B cell (primary cell): ENCODE results near the gene TMEM168.

ENCODE experiments used
- EZH2 ChIP-seq: IDR thresholded peaks from 2 replicates; pipeline ENCODE4 v1.6.1; 2012; ENCODE audit warnings: borderline replicate concordance, low read depth, mild to moderate bottlenecking, moderate library complexity, low read length; ENCODE audit not compliant: insufficient read depth, poor library complexity, severe bottlenecking
- TF ChIP-seq, protein P1 (sequence below): fragments of 200-600 bp; IDR thresholded peaks from one replicate; pipeline ENCODE4 v1.8.0; 2022; ENCODE audit warnings: antibody characterized with exemption, mild to moderate bottlenecking

DNA sequence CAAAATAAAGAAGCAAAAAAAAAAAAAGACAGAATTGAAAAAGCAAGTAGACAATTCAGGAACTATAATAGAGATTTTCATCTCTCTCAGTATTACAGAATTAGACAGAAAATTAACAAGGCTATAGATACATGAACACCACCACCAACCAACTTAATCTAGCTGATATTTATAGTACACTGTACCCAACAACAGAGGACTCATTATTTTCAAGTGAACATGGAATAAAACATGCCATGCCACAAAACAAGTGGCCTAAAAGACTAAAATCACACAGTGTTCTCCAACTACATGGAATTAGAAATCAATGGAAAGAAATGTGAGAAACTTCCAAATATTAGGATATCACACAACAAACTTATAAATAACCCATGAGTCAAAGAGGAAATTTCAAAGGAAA, 9.1 kb downstream of the TMEM168 start:
- TF ChIP-seq, protein P1, sequence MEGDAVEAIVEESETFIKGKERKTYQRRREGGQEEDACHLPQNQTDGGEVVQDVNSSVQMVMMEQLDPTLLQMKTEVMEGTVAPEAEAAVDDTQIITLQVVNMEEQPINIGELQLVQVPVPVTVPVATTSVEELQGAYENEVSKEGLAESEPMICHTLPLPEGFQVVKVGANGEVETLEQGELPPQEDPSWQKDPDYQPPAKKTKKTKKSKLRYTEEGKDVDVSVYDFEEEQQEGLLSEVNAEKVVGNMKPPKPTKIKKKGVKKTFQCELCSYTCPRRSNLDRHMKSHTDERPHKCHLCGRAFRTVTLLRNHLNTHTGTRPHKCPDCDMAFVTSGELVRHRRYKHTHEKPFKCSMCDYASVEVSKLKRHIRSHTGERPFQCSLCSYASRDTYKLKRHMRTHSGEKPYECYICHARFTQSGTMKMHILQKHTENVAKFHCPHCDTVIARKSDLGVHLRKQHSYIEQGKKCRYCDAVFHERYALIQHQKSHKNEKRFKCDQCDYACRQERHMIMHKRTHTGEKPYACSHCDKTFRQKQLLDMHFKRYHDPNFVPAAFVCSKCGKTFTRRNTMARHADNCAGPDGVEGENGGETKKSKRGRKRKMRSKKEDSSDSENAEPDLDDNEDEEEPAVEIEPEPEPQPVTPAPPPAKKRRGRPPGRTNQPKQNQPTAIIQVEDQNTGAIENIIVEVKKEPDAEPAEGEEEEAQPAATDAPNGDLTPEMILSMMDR = no peak
- TF ChIP-seq EZH2 = no peak
